ENCODE results near the gene GJD4. TPM values are rescaled to one million over a fixed set of nuclear protein-coding genes. Genes with fewer than 3 reads are reported as not detected.

GJD4 gene
- polyA plus RNA-seq, 1 donor = 4.2 TPM

DNA sequence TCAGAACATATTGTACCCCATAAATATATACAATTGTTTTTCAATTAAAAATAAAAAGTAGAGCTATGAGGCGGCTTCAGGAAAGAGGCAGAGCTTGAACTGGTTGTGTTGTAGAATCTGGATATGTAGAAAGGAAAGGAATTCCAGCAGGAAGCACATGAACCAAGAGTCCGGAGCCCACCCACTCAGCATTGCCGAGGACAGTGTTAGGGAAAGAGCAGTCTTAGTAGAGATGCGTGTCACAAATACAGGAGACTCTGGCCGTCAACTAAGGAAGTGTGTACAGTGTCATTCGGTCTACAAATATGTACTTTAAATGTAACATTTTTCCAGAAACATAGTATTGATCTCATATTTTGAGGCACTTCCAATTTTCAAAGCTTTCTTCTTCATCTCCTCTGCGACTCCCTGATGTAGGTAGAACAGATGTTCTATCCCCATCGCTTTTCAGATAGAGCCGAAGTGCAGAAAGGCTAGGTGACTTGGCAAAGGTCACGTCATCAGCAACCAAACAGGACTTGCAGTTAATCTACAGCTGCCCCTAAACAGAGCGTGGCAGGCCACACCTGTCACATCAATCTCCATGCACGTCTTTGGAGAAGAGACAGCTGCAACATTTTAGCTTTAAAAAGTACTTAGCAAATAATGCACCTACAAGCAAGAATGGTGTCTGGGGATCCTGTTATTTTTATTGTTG, 25.3 kb upstream of the GJD4 start:
- DNase-seq = no peak

DNA sequence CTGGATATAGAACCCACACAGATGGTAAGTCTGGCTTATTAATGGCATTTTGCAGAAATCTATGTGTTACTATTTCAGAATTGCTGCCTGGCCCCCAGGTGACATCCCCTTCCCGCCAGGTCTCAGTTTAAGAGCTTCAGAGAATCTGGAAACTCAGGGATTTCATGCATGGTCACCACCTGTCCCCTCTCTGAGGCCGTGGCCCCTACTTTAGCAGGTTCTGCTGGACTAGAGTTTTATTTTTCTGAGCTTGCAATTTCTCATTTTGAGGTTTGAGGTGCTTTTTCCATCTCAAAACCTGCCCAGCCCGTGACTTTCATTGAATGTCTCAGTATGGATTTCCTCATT, 24.7 kb upstream of the GJD4 start:
- DNase-seq = no peak

DNA sequence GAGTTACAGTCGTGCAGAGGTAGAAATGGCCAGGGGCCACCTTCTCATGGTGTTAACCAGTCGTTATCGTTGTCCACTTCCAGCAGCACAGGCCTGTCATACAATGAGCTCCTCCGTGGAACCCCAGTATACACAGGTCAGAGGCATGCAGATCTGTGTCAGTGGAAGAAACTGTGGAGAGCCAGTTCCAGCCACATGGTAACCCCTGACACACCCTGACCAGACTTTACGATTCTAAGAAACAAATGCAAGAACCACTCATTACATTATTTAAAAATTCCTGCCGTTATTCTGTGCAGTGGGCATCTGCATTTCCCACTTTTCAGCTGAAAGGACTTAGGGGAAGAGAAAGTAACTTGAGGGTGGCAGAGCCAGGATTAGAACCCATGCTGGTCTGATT, 23.5 kb upstream of the GJD4 start:
- DNase-seq = no peak

DNA sequence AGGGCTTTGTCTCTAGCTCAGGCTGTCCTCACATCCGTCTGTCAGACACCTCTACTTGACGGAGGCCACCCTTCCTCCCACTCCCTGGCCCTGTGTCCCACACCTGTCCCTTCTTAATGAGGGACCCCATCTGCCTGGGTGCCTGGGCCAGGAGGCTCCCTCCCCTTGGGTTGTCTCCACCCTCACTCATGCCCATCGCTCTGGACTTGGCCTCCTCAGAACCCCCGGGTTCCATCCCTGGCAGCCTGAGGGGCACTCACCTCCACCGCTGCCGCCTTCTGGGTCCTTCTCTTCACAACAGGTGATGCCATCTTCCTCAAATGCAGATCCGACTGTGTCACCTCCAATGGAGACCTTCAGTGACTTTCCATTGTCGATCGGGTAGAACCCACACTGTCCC, 20.2 kb upstream of the GJD4 start:
- DNase-seq = no peak

DNA sequence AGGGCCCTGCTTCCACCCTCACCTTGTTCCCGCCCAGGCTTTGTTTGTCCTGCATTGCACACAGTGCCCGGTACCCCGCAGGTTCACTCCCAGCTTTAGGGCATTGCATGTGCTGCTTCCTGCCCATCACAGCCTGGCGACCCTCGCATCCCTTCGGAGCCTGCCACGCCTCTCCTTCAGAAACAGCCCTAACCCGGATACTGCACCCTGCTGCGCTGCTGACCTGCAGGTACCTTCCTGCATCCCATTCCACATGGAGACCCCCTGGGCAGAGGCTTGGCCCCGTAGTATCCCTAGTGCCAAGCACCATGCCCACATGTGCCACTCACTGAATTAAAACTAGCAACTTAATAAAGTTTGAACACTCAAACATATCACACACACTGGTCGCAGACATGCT, 19.8 kb upstream of the GJD4 start:
- DNase-seq = no peak

DNA sequence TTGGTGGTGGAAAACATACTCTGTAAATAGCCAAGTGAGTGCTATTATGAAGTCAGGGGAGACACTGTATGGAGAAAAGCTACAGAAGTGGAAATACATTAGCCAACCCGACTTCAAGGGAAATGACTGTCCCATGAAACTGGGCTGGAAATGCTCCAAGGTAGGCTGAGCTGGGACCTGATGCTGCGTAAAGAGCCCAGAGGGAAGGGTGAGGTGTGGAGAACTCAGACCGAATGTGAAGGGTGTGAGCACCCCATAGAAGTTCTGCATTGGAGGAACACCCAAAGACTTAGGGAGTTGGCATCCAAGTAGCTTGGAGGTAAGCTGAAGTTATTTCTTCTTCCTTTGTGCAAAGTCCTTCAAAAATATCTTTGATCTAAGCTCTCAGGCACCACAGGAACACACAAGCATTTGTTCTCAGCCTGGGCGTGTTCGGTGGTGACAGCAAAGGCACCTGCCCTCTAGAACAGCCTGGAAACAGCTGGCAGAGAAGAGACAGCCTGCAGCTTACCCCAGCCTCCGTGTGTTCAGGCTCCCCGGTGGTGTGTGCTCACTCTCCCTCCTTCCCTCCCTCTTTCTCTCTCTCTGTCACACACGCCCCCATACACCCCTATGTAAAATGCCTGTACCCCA, 19.1 kb upstream of the GJD4 start:
- no peak for DNase-seq

DNA sequence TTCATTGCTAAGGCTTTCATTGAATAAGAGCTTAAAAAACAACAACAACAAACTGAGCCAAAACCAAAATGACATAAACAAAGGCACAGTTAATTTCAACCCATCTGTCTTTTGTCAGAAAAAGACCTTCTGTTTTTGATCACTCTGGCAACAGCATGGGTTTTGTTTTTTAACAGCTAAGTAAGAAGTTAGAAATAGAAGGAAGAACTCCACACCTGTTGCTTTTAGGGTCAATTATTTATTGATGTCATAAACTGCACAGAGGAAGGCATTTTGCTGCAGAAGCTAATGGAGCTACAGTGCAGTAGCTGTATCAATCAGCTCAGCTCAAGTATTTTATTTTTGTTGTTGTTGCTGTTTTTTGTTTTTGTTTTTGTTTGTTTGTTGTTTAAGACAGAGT, 16.3 kb upstream of the GJD4 start:
- DNase-seq = no peak

DNA sequence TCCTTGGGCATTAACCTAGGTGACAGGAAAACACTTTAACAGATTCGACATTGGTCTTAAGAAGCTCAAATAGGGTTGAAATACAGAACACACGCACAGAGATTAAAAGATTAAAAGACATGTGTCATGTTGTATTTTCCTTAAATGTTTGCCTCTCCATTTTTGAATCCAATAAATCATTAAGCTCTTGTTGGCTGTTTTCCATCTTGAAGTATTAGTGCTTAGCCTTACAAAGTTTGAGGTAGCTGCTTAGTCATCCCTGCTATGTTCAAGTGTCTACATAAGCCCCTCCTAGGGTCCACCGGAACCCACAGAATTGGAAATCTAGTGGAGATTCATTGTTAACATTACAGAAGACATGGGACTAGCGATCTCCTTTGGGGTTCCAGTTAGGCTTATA, 12.7 kb upstream of the GJD4 start:
- DNase-seq = no peak

DNA sequence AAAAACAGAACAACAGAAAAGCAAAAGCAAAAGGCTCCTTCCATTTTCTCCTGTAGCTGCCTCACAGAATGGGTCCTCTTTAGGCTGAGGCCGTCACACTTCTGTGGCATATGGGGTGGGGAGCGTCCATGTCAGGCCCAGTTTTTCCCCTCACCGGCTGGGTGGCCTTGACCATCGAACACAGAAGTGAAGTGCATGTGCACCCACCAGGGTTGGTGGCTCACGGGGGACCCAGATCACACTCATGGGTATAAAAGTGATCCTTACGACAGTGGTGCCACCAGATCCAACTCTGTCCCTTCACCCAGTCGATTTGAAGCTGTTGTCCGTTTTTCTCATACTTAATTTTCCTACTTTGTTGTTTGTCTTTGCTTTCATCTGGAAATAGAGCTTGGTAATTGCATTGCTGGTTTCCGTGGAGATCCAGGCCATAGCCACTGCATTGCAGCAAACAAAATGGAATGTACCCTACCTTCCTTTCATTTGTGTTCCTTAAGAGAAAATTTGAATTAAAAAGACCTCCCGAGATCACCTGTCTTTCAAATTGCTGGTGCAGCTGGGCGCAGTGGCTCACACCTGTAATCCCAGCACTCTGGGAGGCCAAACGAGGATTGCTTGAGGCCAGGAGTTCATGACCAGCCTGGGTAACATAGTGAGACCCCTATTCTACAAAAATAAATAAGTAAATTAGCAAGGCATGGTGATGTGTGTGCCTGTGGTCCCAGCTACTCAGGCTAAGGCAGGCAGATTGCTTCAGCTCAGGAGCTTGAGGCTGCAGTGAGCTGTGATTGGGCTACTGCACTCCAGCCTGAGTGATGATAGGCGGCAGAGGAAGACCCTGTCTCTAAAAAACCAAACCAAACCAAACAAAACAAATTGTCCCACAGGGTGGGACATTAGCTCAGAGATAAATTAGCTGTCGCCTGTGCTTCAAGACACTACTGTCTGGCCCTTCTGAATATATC, 10.7 kb upstream of the GJD4 start:
- DNase-seq = no peak

DNA sequence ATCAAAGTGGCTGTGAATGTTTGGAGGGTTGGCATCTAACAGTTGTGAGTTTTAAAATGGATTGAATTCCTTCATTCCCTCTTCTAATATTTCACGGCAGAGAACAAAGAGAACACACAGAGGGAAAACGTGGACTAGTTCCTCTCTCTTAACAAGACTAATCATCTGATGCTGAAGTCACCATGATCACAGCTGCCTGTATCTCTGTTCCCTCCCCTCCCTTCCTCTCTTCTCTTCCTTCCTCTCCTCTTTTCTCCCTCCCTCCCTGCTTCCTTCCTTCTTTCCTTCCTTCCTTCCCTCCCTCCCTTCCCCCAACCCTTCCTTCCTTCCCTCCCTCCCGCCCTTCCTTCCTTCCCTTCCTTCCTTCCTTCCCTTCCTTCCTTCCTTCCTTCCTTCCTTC, 10.0 kb upstream of the GJD4 start:
- no peak for DNase-seq

DNA sequence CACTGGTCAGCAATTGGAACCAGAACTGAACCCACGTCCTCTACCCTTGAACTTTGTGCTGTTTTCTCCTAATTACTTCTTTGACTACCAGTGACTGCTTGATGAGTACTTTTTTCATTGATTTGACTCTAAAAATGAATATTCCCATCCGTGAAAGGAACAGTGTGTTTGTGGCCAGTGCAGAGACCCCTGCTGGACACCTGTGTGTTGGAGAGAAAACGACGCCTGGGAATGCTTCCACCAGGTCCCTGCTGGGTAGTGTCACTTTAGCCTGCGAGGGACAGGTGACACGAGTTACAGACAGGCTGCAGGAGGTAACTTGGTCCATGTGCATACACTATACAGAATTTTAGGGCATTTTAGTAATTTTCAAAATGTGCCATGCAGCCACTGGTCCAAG, 6.8 kb upstream of the GJD4 start:
- no peak for DNase-seq

DNA sequence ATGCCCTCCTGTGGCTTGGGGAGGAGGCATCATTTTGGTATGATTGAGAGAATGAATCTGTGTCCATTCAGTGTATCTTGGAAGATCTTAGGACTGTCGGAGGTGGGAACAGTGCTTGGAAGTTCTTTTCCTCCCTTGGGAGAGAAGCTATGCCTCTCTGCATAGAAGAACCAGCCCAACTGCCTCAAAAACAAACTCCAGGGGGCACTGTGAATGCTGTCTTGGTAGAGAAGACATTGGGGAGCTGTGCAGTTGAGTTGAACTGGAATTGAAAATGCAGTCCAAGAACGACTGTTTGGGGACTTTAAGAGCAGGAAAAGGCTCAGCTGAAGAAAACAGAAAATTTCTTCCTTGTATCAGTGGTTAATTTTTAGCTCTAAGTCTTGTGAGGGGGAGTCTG, 4.9 kb upstream of the GJD4 start:
- no peak for DNase-seq

DNA sequence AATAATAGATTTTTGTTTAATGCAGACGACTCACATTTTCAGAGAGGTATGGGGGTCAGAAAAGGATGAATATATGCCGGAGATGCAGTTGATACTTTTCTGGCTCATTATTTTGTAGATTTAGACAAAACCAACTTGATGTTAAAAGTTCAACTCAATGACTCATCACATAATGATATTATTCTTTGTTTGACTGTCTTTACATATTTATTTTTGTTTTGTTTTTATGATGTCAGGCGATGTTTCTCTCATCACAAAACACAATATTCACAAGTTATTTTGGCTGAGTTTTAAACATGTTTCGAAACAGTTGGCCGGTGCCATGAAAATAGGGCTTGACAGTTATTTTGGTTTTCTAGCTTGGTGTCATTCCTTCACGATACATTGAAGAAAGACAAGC, 1.3 kb downstream of the GJD4 start:
- no peak for DNase-seq

DNA sequence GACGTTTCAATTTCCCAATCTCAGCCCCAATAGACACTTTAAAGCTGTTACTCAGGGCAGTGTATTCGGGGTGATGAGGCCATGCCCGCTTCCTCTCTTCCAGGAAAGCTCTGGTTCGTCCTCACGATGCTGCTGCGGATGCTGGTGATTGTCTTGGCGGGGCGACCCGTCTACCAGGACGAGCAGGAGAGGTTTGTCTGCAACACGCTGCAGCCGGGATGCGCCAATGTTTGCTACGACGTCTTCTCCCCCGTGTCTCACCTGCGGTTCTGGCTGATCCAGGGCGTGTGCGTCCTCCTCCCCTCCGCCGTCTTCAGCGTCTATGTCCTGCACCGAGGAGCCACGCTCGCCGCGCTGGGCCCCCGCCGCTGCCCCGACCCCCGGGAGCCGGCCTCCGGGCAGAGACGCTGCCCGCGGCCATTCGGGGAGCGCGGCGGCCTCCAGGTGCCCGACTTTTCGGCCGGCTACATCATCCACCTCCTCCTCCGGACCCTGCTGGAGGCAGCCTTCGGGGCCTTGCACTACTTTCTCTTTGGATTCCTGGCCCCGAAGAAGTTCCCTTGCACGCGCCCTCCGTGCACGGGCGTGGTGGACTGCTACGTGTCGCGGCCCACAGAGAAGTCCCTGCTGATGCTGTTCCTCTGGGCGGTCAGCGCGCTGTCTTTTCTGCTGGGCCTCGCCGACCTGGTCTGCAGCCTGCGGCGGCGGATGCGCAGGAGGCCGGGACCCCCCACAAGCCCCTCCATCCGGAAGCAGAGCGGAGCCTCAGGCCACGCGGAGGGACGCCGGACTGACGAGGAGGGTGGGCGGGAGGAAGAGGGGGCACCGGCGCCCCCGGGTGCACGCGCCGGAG, 2.6 kb downstream of the GJD4 start:
- no peak for DNase-seq

DNA sequence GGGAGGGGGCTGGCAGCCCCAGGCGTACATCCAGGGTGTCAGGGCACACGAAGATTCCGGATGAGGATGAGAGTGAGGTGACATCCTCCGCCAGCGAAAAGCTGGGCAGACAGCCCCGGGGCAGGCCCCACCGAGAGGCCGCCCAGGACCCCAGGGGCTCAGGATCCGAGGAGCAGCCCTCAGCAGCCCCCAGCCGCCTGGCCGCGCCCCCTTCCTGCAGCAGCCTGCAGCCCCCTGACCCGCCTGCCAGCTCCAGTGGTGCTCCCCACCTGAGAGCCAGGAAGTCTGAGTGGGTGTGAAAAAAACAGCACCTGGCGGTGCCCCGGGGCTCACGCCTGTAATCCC, 3.2 kb downstream of the GJD4 start:
- no peak for DNase-seq

DNA sequence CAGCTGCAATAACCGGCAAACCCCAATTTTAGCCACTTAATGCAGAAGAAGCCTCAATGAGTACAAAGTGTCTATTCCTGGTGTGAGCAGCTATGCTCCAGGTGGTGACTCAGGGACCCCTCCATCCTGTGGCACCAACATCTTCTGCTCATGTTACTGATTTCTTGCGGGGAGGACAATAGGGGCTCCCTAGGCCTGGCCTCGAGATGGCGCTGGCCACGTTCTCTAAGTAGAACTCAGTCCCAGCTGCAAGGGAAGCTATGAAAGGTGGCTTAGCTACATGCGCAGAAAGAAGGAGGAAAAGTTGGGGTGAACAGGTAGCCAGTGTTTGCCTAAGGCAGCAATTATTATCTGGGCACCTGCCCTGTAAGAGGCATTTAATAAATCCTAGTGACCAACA, 6.6 kb downstream of the GJD4 start:
- no peak for DNase-seq

DNA sequence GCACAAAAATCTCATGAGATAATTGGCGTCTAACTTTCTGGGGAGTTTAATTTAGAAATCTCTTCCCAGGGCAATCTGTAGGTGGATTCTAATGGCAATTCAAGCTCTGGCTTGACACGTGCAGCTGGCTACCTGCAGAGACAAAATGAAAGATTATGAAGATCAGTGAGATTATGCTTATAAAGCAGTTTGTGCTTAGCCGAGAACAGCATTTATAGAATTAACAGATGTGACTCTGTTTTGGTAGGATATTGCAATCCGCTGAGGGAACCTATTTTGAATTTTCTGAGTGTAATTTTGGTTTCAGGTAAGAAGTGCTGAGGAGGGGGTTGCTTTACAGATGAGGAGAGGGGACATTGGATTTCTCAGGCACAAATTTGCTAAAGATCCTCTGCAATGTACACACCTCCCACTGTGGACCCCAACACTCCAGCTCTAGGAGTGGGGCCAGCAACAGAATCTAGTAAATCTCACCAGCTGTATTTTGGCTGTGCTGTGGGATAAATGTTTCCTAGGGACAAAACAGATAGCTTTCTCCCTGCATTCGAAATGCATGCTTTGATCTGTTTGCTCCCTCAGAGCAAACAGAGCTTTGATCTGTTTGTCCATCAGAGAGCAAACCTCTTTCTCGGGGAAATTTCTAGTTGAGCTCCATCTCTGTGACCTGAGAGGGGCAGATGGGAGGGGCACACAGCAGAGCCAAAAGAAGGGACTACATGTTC, 7.4 kb downstream of the GJD4 start:
- DNase-seq = no peak

DNA sequence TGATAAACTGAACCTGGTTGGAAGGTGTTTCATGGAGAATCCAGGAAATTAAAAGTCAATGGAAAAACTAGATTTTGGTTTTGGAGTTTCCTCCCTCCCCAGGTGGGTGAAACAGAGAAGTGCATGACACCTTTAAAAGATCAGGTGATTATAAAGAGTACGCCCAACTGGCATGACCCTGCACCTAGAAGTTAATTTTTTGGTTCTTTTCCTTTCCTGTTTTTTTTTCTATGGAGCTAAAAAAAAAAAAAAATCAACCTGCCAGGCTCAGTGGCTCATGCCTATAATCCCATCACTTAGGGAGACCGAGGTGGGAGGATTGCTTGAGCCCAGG, 7.9 kb downstream of the GJD4 start:
- DNase-seq = no peak

DNA sequence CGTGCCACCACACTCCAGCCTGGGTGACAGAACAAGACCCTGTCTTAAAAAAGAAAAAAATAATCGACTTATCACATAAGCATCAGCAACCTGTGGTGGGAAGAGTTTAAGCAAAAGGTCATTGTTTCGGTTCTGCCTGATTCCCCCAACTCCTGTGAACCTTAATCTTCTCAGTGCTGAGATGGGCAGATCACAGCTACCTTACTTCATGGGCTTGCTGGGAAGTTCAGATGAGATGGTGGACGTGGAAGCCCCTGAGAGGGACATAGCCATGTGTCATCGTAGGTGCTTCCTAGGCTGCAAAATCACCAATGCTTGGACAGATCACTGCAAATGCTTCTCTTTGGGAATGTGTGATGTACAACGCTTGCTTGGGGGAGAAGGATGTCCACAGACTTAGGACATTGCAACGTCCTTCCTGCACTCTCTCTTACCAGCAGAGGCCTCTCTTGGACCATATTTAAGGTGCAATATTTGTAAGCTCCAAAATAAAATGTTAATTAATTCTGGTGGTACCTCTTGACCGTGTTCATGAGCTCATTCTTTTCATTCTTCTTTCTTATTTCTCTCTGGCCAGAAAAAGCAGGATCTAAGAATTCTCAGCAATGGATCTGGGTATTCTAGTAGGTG, 8.6 kb downstream of the GJD4 start:
- no peak for DNase-seq

DNA sequence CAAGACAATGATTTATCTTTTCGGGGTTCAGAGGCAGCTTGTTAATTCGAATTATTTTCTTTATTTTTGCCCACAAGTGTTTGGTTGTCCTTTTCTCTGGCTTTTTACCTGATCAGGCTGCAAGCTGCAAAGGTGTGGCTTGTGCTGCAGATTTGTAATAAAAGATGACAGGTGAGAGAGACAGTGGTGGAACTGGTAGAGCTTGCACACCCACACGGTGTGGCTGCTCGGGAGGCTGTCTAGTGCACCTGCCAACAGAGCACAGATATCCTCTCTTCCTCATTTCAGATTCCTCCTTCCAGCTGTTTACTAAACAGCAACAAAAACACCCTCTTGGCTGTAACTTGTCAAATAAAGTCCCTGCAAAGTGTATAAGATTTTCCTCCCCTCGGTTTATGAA, 9.2 kb downstream of the GJD4 start:
- no peak for DNase-seq

DNA sequence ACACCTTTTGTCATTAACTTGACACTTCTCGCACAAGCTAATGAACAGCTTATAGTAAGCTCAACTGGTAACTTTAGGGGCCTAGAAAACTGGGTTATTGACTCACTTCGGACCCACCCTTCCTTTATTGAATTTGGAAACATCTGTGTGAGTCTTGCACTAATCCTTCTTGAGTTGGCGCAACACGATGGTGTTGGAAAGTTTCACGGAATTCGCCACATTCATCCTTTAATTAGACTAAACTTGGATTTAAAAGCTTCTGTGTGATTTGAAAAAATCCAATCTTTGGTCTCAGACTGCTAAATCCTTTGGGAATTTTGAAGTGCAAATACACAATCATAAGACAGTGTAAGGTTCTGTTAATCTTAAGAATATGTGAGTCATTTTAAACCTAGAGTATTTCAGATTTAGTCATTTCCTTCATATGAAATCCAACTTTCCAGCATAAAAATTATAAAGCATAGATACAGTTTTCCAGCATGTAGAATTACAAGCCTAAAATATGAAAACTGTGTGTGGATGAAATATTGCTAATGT, 21.9 kb downstream of the GJD4 start:
- DNase-seq = no peak

DNA sequence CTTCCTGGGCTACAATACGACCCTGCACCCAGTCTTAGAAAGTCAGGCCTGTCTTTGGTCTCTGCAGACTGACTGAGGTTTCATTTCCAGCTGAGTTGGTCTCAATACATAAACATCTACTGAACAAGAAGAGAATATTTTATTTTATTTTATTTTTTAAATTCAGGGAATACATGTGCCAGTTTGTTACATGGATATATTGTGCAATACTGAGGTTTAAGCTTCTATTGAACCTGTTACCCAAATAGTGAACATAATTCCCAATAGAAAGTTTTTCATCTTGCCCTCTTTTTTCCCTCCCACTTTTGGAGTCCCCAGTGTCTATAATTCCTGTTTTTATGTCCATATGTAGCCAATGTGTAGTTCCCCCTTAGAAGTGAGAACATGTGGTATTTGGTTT, 26.3 kb downstream of the GJD4 start:
- DNase-seq = no peak
